ENCODE results near the gene CDK19.

The CDK19 gene

GRCh38 chr6:110816677-110817076 is 1.4 kb upstream of the CDK19 start:
- H3K4me3 ChIP-seq (ENCODE audit: low read depth, low read length, poor library complexity, severe bottlenecking): peak overlapping the region; percentile 93

GRCh38 chr6:110815015-110815410 is 256 bp downstream of the CDK19 start:
- peaks cover 12% of the 10 kb centered on the region for H3F3A ChIP-seq (ENCODE audit: insufficient read depth, low read length)
- peaks cover 53% of the 10 kb centered on the region for H3K4me1 ChIP-seq (ENCODE audit: insufficient read depth, low read length, severe bottlenecking)
- H3K9me3 ChIP-seq (ENCODE audit: low read length): no peaks in the 10 kb centered on the region; the same call in 1 of the 2 replicates
- no peak for TF ChIP-seq CTCF (IDR thresholded peaks at IDR 0.05; ENCODE audit: low read length)
- TF ChIP-seq EZH2 (IDR thresholded peaks at IDR 0.05; ENCODE audit: borderline replicate concordance, low read length): no peak
- peak overlapping the region; percentile 89 for H3K27ac ChIP-seq (ENCODE audit: low read depth, low read length, poor library complexity, severe bottlenecking)
- no peaks in the 10 kb centered on the region for H3K27me3 ChIP-seq (ENCODE audit: insufficient read depth, low read length)
- H4K20me1 ChIP-seq (ENCODE audit: insufficient read depth, low read length): no peaks in the 10 kb centered on the region
- no peak overlapping the region for H2AFZ ChIP-seq (ENCODE audit: low read length)
- no peaks in the 10 kb centered on the region for H3K9me2 ChIP-seq (ENCODE audit: low read depth, low read length)
- peaks cover 33% of the 10 kb centered on the region for H3K79me2 ChIP-seq (ENCODE audit: insufficient read depth, low read length)
- H3K9ac ChIP-seq (ENCODE audit: low read length): peak overlapping the region; percentile 90
- H3K4me2 ChIP-seq (ENCODE audit: low read length): peak overlapping the region; percentile 99
- H3K4me3 ChIP-seq (ENCODE audit: low read depth, low read length, poor library complexity, severe bottlenecking): peak overlapping the region; percentile 93
- H3K36me3 ChIP-seq (ENCODE audit: insufficient read depth, low read length): peaks cover 2% of the 10 kb centered on the region

More at GRCh38 chr6:110816677-110817076, 1.4 kb upstream of the CDK19 start:
- Histone ChIP-seq H3K79me2 (ENCODE audit: insufficient read depth, low read length) (peaks cover 28% of the 10 kb centered on the region), H3K9me2 (ENCODE audit: low read depth, low read length) (no peaks in the 10 kb centered on the region), H3K9me3 (ENCODE audit: low read length) (no peaks in the 10 kb centered on the region), H3K9ac (ENCODE audit: low read length) (peak overlapping the region; percentile 78; the same call in 1 of the 2 replicates), H3K27me3 (ENCODE audit: insufficient read depth, low read length) (no peaks in the 10 kb centered on the region), H3K27ac (ENCODE audit: low read depth, low read length, poor library complexity, severe bottlenecking) (peak overlapping the region; percentile 89), H3K4me1 (ENCODE audit: insufficient read depth, low read length, severe bottlenecking) (peaks cover 36% of the 10 kb centered on the region), H3K36me3 (ENCODE audit: insufficient read depth, low read length) (no peaks in the 10 kb centered on the region), H2AFZ (ENCODE audit: low read length) (no peak overlapping the region), H3K4me2 (ENCODE audit: low read length) (peak overlapping the region; percentile 83), H4K20me1 (ENCODE audit: insufficient read depth, low read length) (no peaks in the 10 kb centered on the region), H3F3A (ENCODE audit: insufficient read depth, low read length) (peaks cover 2% of the 10 kb centered on the region)
- TF ChIP-seq CTCF (IDR thresholded peaks at IDR 0.05; ENCODE audit: low read length) (no peak), EZH2 (IDR thresholded peaks at IDR 0.05; ENCODE audit: borderline replicate concordance, low read length) (no peak)

- Histone ChIP-seq H3K4me2 (ENCODE audit: low read length) (peak overlapping the region; percentile 99), H4K20me1 (ENCODE audit: insufficient read depth, low read length) (no peaks in the 10 kb centered on the region), H3K9me3 (ENCODE audit: low read length) (no peaks in the 10 kb centered on the region; the same call in 1 of the 2 replicates), H3K9me2 (ENCODE audit: low read depth, low read length) (no peaks in the 10 kb centered on the region), H3K27me3 (ENCODE audit: insufficient read depth, low read length) (no peaks in the 10 kb centered on the region), H3K36me3 (ENCODE audit: insufficient read depth, low read length) (peaks cover 9% of the 10 kb centered on the region), H3F3A (ENCODE audit: insufficient read depth, low read length) (peaks cover 12% of the 10 kb centered on the region), H3K27ac (ENCODE audit: low read depth, low read length, poor library complexity, severe bottlenecking) (peak overlapping the region; percentile 89), H3K79me2 (ENCODE audit: insufficient read depth, low read length) (peaks cover 40% of the 10 kb centered on the region), H3K4me3 (ENCODE audit: low read depth, low read length, poor library complexity, severe bottlenecking) (peak overlapping the region; percentile 93), H3K4me1 (ENCODE audit: insufficient read depth, low read length, severe bottlenecking) (peaks cover 53% of the 10 kb centered on the region), H2AFZ (ENCODE audit: low read length) (no peak overlapping the region), H3K9ac (ENCODE audit: low read length) (peak overlapping the region; percentile 90)
- TF ChIP-seq EZH2 (IDR thresholded peaks at IDR 0.05; ENCODE audit: borderline replicate concordance, low read length): no peak
- no peak for TF ChIP-seq CTCF (IDR thresholded peaks at IDR 0.05; ENCODE audit: low read length)
These were observed 911 bp downstream of the CDK19 start for GRCh38 chr6:110814102-110815014.

Measured in OCI-LY1 (cell line).